H54 (cell line): ENCODE measurements around the gene SLC9A9.
"Not testable (repeated sequence)": the region's sequence is repeated elsewhere in the genome, so short reads cannot be mapped to it uniquely, and the experiment has no call there.

ENCODE experiments used
- DNase-seq: peaks from one replicate; pipeline ENCODE4 v3.0.0; 2011; ENCODE audit warnings: low spot score, mixed read lengths; ENCODE audit not compliant: insufficient read length
- FAIRE-seq: peaks from 3 replicates; lab custom pipeline; 2011; peaks lifted over from hg19 to GRCh38; lab: Jason Lieb, UNC
- POLR2A ChIP-seq: IDR thresholded peaks from 2 replicates; pipeline ENCODE4 v1.6.1; 2011; ENCODE audit warnings: low read depth, mild to moderate bottlenecking, low read length

The SLC9A9 gene

GRCh38 chr3:143538061-143538460, 310.2 kb downstream of the SLC9A9 start:
- TF ChIP-seq POLR2A, result no peak
- no peak for DNase-seq
- no peak for FAIRE-seq

GRCh38 chr3:143536817-143537535, 311.3 kb downstream of the SLC9A9 start:
- TF ChIP-seq POLR2A, result no peak
- no peak for FAIRE-seq
- DNase-seq, result no peak

GRCh38 chr3:143535994-143536784, 312.1 kb downstream of the SLC9A9 start:
- no peak for TF ChIP-seq POLR2A
- DNase-seq (no peak), FAIRE-seq (no peak)

GRCh38 chr3:143533391-143533790, 314.9 kb downstream of the SLC9A9 start:
- no peak for TF ChIP-seq POLR2A
- DNase-seq, result no peak
- no peak for FAIRE-seq

GRCh38 chr3:143532091-143532490, 316.2 kb downstream of the SLC9A9 start:
- FAIRE-seq, result no peak
- TF ChIP-seq POLR2A, result no peak
- DNase-seq, result no peak

- DNase-seq, result no peak
- FAIRE-seq, result no peak
- TF ChIP-seq POLR2A, result no peak
Observed at GRCh38 chr3:143531101-143531500, 317.2 kb downstream of the SLC9A9 start.

- no peak for FAIRE-seq
- no peak for TF ChIP-seq POLR2A
- no peak for DNase-seq
Observed at GRCh38 chr3:143529798-143530197, 318.5 kb downstream of the SLC9A9 start.

GRCh38 chr3:143529018-143529478, 319.2 kb downstream of the SLC9A9 start:
- no peak for TF ChIP-seq POLR2A
- no peak for DNase-seq
- FAIRE-seq, result no peak

GRCh38 chr3:143526011-143526545, 322.2 kb downstream of the SLC9A9 start:
- no peak for TF ChIP-seq POLR2A
- FAIRE-seq, result no peak
- no peak for DNase-seq

- no peak for TF ChIP-seq POLR2A
- FAIRE-seq (no peak), DNase-seq (no peak)
Observed at GRCh38 chr3:143525408-143525807, 322.9 kb downstream of the SLC9A9 start.

- no peak for TF ChIP-seq POLR2A
- FAIRE-seq, result no peak
- DNase-seq, result no peak
Observed at GRCh38 chr3:143521803-143522202, 326.5 kb downstream of the SLC9A9 start.

- not testable (repeated sequence) for DNase-seq
Observed at GRCh38 chr3:143517131-143517530, 331.1 kb downstream of the SLC9A9 start.

GRCh38 chr3:143514874-143515273, 333.4 kb downstream of the SLC9A9 start:
- FAIRE-seq (no peak), DNase-seq (no peak)
- no peak for TF ChIP-seq POLR2A

More at GRCh38 chr3:143517131-143517530, 331.1 kb downstream of the SLC9A9 start:
- not testable (repeated sequence) for FAIRE-seq

GRCh38 chr3:143514109-143514508, 334.2 kb downstream of the SLC9A9 start:
- no peak for FAIRE-seq
- no peak for TF ChIP-seq POLR2A
- no peak for DNase-seq

GRCh38 chr3:143511174-143511879, 336.9 kb downstream of the SLC9A9 start:
- DNase-seq, result no peak
- FAIRE-seq, result no peak
- no peak for TF ChIP-seq POLR2A
